ENCODE data around the gene CCDC121. TPM values are rescaled to one million over a fixed set of nuclear protein-coding genes. Genes with fewer than 3 reads are reported as not detected.

CCDC121 gene
- total RNA-seq, 1 experiment from 2014 or later, result 4.7 TPM

- TF ChIP-seq, protein P1, sequence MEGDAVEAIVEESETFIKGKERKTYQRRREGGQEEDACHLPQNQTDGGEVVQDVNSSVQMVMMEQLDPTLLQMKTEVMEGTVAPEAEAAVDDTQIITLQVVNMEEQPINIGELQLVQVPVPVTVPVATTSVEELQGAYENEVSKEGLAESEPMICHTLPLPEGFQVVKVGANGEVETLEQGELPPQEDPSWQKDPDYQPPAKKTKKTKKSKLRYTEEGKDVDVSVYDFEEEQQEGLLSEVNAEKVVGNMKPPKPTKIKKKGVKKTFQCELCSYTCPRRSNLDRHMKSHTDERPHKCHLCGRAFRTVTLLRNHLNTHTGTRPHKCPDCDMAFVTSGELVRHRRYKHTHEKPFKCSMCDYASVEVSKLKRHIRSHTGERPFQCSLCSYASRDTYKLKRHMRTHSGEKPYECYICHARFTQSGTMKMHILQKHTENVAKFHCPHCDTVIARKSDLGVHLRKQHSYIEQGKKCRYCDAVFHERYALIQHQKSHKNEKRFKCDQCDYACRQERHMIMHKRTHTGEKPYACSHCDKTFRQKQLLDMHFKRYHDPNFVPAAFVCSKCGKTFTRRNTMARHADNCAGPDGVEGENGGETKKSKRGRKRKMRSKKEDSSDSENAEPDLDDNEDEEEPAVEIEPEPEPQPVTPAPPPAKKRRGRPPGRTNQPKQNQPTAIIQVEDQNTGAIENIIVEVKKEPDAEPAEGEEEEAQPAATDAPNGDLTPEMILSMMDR (IDR thresholded peaks at IDR 0.05; ENCODE audit: insufficient read depth in 1 of 2, low read depth in 1 of 2, low read length in 1 of 2, severe bottlenecking in 1 of 2, unreplicated experiment in 1 of 2), result no peak
- Mint-ChIP-seq H3K27ac (ENCODE audit: unreplicated experiment) (no peak overlapping the region), H3K9me3 (ENCODE audit: unreplicated experiment) (no peaks in the 10 kb centered on the region), H3K4me1 (ENCODE audit: low read depth, unreplicated experiment) (peaks cover 16% of the 10 kb centered on the region), H3K4me3 (ENCODE audit: unreplicated experiment) (peak overlapping the region; percentile 99), H3K36me3 (ENCODE audit: insufficient read depth, unreplicated experiment) (peaks cover 7% of the 10 kb centered on the region), H3K27me3 (ENCODE audit: insufficient read depth, unreplicated experiment) (peaks cover 5% of the 10 kb centered on the region)
- Histone ChIP-seq H3K27me3 (replicated peaks; ENCODE audit: control insufficient read depth, insufficient read depth, low read length) (no peaks in the 10 kb centered on the region), H3K9me3 (no peaks in the 10 kb centered on the region), H3K4me3 (ENCODE audit: low read depth, low read length) (no peak overlapping the region; the same call in 1 of the 2 replicates), H3K36me3 (ENCODE audit: control insufficient read depth, insufficient read depth, low read length) (no peaks in the 10 kb centered on the region), H3K4me1 (peaks cover 8% of the 10 kb centered on the region)
- no peak for DNase-seq
- POLR2A ChIA-PET, result interaction anchor here (0.5 to 1.5 kb wide), 2 partner anchors 44 to 168 kb away, joined by 3 to 4 read pairs; partner anchors contain the start of genes CCDC121 and GPN1
- CTCF ChIA-PET, result no interaction called here
- intact Hi-C loops (cut with micrococcal nuclease; ENCODE audit: unreplicated experiment), result no loop called here
- no TSS peak for BruUV-seq (replicated peaks)
Measured at GRCh38 chr2:27584597-27584996, 44.2 kb downstream of the CCDC121 start.

- H3K27ac Mint-ChIP-seq (ENCODE audit: unreplicated experiment), result peak overlapping the region; percentile 97
- ChIA-PET CTCF (interaction anchor here (1.0 to 1.1 kb wide), 2 partner anchors 100 to 567 kb away, joined by 4 to 6 read pairs; no protein-coding TSS in a partner anchor), POLR2A (interaction anchor here (1.5 kb wide), 1 partner anchor 45 kb away, joined by 3 read pairs; the partner anchor contains the start of genes CCDC121 and GPN1)
- peak overlapping the region; percentile 99 for H3K4me3 Mint-ChIP-seq (ENCODE audit: unreplicated experiment)
- peaks cover 16% of the 10 kb centered on the region for H3K4me1 Mint-ChIP-seq (ENCODE audit: low read depth, unreplicated experiment)
- no peak for DNase-seq
- peak overlapping the region; percentile 47 for H3K4me3 ChIP-seq (ENCODE audit: low read depth, low read length)
- peaks cover 7% of the 10 kb centered on the region for H3K36me3 Mint-ChIP-seq (ENCODE audit: insufficient read depth, unreplicated experiment)
- H3K36me3 ChIP-seq (ENCODE audit: control insufficient read depth, insufficient read depth, low read length), result no peaks in the 10 kb centered on the region
- BruUV-seq (replicated peaks), result TSS peak; percentile 67
- peaks cover 8% of the 10 kb centered on the region for H3K4me1 ChIP-seq
- H3K27me3 Mint-ChIP-seq (ENCODE audit: insufficient read depth, unreplicated experiment), result peaks cover 5% of the 10 kb centered on the region
- TF ChIP-seq, protein P1 (IDR thresholded peaks at IDR 0.05; ENCODE audit: insufficient read depth in 1 of 2, low read depth in 1 of 2, low read length in 1 of 2, severe bottlenecking in 1 of 2, unreplicated experiment in 1 of 2), result no peak
- no peaks in the 10 kb centered on the region for H3K9me3 Mint-ChIP-seq (ENCODE audit: unreplicated experiment)
- H3K9me3 ChIP-seq, result no peaks in the 10 kb centered on the region
- intact Hi-C loops (cut with micrococcal nuclease; ENCODE audit: unreplicated experiment), result loop anchor here (1.0 kb wide), 1 partner anchor 141 kb away; the partner anchor contains the start of gene KRTCAP3
- H3K27me3 ChIP-seq (replicated peaks; ENCODE audit: control insufficient read depth, insufficient read depth, low read length), result no peaks in the 10 kb centered on the region
Measured at GRCh38 chr2:27583390-27583915, 45.4 kb downstream of the CCDC121 start.

DNA sequence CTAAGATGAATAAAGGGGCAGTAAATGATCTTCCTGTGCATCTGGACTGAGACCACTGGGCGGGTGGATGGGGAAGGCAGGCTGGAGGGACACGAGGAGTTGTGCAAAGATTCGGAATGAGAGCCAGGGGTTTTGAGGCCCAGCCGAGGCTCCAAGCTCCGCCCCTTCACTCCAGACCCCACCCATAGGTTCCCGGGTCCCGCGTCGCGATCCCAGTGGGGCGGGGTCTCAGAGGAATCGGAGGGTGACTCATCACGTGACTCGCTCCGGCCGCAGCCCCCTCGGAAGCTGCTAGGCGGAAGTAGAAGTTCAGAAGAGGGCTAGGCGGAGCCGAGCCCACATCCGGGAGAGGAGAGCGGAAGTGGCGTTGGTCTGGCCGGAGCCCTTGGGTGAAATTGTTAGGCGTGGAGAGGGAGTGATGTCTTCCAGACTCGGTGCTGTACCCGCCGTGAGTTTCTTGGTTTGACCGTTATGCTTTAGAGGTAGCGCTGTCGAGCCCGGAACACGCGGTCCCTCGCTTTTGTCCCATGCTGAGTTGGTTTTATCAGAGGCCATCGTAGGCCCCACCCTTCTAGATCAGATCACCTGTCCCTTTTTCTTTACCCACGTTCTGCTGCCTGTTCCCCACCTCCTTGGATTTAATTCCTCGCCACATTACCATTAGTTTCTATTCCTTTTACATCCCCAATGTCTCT lies 46.0 kb downstream of the CCDC121 start, which contains the start of gene ZNF512:
TSS of gene ZNF512 (plus strand) at position 348 of the 695 bp plus-strand sequence. CDS start at position 419, 71 bp downstream.
- intact Hi-C loops (cut with micrococcal nuclease; ENCODE audit: unreplicated experiment), result loop anchor here (1.0 kb wide), 1 partner anchor 141 kb away; the partner anchor contains the start of gene KRTCAP3
- Histone ChIP-seq H3K9me3 (no peaks in the 10 kb centered on the region), H3K27me3 (replicated peaks; ENCODE audit: control insufficient read depth, insufficient read depth, low read length) (no peaks in the 10 kb centered on the region), H3K36me3 (ENCODE audit: control insufficient read depth, insufficient read depth, low read length) (no peaks in the 10 kb centered on the region), H3K4me1 (peaks cover 8% of the 10 kb centered on the region), H3K4me3 (ENCODE audit: low read depth, low read length) (peak within 1 kb of the TSS; percentile 47)
- ChIA-PET POLR2A (interaction anchor here (0.6 to 1.5 kb wide), 4 partner anchors 46 to 173 kb away, joined by 3 to 6 read pairs (median 4); partner anchors contain the start of genes CCDC121 and GPN1), CTCF (interaction anchor here (0.7 to 1.1 kb wide), 2 partner anchors 101 to 566 kb away, joined by 3 to 6 read pairs; no protein-coding TSS in a partner anchor)
- DNase-seq, result peak; percentile 95 to 97
- no TSS peak for BruUV-seq (replicated peaks)
- Mint-ChIP-seq H3K36me3 (ENCODE audit: insufficient read depth, unreplicated experiment) (peaks cover 7% of the 10 kb centered on the region), H3K27ac (ENCODE audit: unreplicated experiment) (peak within 1 kb of the TSS; percentile 97), H3K27me3 (ENCODE audit: insufficient read depth, unreplicated experiment) (peaks cover 5% of the 10 kb centered on the region), H3K9me3 (ENCODE audit: unreplicated experiment) (no peaks in the 10 kb centered on the region), H3K4me1 (ENCODE audit: low read depth, unreplicated experiment) (peaks cover 16% of the 10 kb centered on the region), H3K4me3 (ENCODE audit: unreplicated experiment) (peak within 1 kb of the TSS; percentile 99)
- TF ChIP-seq, protein P1 (IDR thresholded peaks at IDR 0.05; ENCODE audit: insufficient read depth in 1 of 2, low read depth in 1 of 2, low read length in 1 of 2, severe bottlenecking in 1 of 2, unreplicated experiment in 1 of 2), result no peak

Measured in Caco-2 (cell line).